Hippocampal formation (tissue), 2 donors: Measurements from ENCODE around the gene IL11.

Experiments
- DNase-seq, 2 donors: peaks; one replicate each; lab custom pipeline; 2025; lab: John Stamatoyannopoulos, UW

Gene IL11

GRCh38 chr19:55324662-55325061 is 45.6 kb downstream of the IL11 start:
- DNase-seq: no peak

GRCh38 chr19:55322204-55322885 is 47.9 kb downstream of the IL11 start:
- DNase-seq: no peak

GRCh38 chr19:55321466-55322137 is 48.7 kb downstream of the IL11 start:
- no peak for DNase-seq

- DNase-seq: no peak
These were observed 49.3 kb downstream of the IL11 start for GRCh38 chr19:55320844-55321419.

- DNase-seq: peak in 1 of 2 donors; percentile 16
These were observed 50.5 kb downstream of the IL11 start for GRCh38 chr19:55319785-55320184.

- no peak for DNase-seq
These were observed 53.6 kb downstream of the IL11 start for GRCh38 chr19:55316646-55317045.

- DNase-seq: no peak
These were observed 54.2 kb downstream of the IL11 start for GRCh38 chr19:55315956-55316525.

GRCh38 chr19:55314396-55314795 is 55.9 kb downstream of the IL11 start:
- DNase-seq: no peak
